Measurements from ENCODE around the gene PRSS56.
"Not testable (repeated sequence)": the region's sequence is repeated elsewhere in the genome, so short reads cannot be mapped to it uniquely, and the experiment has no call there.

The PRSS56 gene

GRCh38 chr2:232526372-232526941 is 6.3 kb downstream of the PRSS56 start:
- no peak for DNase-seq

GRCh38 chr2:232527905-232528470 is 7.8 kb downstream of the PRSS56 start:
- DNase-seq, result no peak

GRCh38 chr2:232528746-232529460 is 8.7 kb downstream of the PRSS56 start:
- DNase-seq, result peak in 1 of 6 experiments; percentile 9

DNA sequence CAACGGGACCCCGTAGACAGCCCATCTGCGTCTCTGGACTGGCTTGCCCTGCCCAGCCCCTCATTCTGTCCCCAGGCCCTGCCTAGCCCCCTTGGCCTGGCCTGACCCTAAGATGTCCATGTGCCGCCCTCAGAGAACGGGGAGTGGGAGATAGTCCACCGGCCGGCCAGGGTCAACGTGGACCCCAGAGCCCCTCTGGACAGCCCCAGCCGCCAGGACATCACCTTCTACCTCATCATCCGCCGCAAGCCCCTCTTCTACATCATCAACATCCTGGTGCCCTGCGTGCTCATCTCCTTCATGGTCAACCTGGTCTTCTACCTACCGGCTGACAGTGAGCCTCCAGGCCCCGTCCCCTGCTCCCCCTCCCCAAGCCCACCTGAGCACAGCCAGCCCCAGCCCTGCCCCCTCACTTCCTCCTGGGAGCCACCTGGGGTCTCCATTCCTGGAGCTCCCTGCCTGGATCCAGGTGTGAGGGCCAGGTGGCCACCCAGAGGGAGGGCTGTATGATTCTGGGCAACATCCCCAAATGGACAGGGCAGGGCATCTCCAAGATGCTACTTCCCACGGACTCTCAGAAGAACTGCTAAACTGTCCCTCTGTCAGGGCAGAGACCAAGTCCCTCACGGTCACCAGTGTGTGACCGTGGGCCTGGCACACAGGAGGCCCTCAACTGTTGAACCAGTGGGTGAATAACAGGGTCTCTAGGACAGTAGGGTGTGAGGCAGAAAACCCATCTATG is 9.8 kb downstream of the PRSS56 start:
- no peak for DNase-seq

DNA sequence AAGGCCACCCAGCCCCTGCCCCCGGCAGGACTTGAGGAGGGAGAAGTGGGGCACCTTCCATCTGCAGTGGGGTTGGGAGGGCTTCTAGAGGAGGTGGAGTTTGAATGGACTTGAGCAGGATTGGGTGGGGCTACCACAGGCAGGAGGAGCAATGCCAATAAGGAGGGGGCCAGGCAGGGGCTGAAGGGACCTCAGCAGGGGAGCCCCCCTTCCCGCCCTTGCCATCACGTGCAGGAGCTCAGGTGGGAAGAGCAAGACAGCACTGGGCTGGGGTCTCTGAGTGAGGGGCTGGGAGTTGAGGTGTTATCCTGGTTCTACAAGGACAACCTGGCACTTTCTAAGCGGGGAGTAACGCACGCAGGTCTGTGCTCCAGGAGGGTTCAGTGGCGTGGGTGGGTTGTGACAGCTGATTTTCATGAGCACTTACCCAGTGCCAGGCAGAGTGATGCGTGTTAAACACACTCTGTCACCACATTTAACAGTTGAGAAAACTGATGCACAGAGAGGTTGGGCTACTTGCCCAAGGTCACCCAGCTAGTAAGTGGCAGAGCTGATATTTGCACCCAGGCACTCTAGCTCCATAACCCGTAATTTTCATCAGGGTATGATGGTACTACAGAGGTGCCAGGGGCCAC is 10.6 kb downstream of the PRSS56 start:
- no peak for DNase-seq

- DNase-seq, result no peak
These were observed 12.2 kb downstream of the PRSS56 start for GRCh38 chr2:232532419-232532818.

GRCh38 chr2:232532821-232533220 is 12.6 kb downstream of the PRSS56 start:
- DNase-seq, result not testable (repeated sequence)

DNA sequence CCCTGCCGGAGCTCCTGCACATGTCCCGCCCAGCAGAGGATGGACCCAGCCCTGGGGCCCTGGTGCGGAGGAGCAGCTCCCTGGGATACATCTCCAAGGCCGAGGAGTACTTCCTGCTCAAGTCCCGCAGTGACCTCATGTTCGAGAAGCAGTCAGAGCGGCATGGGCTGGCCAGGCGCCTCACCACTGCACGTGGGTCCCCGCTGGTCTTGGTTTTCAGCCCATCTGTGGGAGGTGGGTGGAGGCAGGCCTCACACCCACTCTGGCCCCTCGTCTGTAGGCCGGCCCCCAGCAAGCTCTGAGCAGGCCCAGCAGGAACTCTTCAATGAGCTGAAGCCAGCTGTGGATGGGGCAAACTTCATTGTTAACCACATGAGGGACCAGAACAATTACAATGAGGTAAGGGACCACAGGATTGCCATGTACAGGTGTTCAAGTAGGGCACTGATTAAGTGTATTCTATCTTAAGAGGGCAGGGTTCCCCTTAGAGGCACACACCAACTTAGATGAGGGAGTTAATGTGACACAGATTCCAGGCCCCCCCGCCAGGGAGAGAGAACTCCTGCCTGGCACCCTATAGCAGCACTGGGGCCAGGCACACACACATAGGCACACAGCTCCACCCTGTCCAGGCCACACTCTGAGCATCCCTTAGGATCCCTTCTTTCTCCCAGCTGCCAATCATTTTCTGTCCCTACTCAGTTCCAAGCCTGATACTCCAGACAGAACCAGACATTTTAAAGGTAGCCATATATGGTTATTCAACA is 13.9 kb downstream of the PRSS56 start:
- DNase-seq, result no peak

- DNase-seq, result no peak
These were observed 14.9 kb downstream of the PRSS56 start for GRCh38 chr2:232534940-232535651.

GRCh38 chr2:232535761-232536530 is 15.8 kb downstream of the PRSS56 start:
- DNase-seq, result no peak

GRCh38 chr2:232537079-232537478 is 16.9 kb downstream of the PRSS56 start:
- no peak for DNase-seq

DNA sequence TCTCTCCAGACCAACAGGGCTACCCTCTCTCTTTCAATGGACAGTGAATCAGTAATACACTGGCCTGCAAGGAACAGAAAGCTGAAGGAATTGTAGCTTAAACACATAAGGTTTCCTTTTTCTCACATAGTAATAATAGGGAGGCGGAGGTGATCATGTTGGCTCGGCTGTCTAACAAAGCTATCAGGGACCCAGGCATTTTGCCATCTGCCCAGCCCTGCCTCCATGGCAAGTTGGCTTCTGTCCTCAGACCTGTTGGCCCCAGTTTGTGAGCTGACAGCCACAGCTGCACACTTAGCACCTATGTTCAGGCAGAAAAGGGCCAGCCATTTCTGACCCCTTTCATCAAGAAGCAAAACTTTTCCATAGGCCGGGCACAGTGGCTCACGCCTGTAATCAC is 17.3 kb downstream of the PRSS56 start:
- no peak for DNase-seq

GRCh38 chr2:232538671-232539070 is 18.5 kb downstream of the PRSS56 start:
- DNase-seq, result no peak

- DNase-seq, result no peak
These were observed 19.4 kb downstream of the PRSS56 start, which contains the start of gene CHRNG for GRCh38 chr2:232539298-232540231. CHRNG (plus strand) TSS chr2:232539692; CDS start chr2:232539748, 56 bp downstream.

DNA sequence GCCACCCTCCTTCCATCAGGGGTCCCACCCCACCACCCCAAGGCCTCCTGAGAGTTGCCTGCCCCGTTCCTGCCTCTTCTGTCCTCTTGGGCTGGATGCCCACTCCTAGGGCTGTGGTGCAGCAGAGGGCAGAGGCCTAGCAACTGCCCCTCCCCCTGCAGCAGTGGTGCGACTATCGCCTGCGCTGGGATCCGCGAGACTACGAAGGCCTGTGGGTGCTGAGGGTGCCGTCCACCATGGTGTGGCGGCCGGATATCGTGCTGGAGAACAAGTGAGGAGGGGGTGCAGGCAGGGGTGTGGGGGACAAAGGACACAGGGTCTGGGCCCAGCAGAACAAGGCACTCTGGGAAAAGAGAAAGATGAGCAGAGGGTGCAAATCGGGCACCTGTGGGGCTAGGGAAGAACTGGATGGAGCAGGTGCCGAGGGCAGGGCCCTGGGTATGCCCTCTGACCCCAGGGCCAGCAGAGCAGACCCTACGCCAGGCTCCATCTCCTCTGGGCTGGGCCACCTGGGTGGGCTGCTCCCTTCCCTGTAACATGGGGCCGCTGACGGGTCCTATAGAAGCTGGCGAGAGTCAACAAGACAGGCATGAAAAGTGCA is 20.4 kb downstream of the PRSS56 start:
- DNase-seq, result no peak

DNA sequence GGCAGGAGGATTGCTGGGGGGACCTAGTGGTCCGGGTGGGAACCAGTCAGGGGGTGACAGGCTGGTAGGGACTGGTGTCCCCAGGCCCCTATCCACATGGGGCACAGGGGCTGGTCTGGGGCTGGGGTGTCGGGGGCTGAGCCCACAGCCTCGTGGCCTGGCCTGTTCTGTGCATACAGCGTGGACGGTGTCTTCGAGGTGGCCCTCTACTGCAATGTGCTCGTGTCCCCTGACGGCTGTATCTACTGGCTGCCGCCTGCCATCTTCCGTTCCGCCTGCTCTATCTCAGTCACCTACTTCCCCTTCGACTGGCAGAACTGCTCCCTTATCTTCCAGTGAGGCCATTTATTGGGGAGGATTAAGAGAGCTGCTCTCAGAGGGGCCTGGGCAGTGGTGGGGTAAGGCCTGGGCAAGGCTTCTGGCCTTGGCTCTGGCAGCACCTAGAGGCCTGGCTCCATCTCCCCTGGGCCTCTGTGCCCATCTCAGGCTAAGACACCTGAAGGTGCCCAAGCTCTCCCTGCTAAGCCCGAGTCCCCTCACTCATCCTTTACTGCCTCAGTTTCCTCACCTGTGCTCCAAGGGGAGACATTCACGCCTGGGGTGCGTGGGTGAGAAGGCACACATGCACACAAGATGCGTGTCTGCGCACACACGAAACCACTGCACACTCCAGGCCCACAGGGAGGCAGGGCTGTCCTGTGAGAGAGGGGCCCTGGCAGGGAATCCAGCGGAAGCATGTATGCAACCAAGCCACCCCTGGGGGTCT is 21.2 kb downstream of the PRSS56 start:
- DNase-seq, result no peak

DNA sequence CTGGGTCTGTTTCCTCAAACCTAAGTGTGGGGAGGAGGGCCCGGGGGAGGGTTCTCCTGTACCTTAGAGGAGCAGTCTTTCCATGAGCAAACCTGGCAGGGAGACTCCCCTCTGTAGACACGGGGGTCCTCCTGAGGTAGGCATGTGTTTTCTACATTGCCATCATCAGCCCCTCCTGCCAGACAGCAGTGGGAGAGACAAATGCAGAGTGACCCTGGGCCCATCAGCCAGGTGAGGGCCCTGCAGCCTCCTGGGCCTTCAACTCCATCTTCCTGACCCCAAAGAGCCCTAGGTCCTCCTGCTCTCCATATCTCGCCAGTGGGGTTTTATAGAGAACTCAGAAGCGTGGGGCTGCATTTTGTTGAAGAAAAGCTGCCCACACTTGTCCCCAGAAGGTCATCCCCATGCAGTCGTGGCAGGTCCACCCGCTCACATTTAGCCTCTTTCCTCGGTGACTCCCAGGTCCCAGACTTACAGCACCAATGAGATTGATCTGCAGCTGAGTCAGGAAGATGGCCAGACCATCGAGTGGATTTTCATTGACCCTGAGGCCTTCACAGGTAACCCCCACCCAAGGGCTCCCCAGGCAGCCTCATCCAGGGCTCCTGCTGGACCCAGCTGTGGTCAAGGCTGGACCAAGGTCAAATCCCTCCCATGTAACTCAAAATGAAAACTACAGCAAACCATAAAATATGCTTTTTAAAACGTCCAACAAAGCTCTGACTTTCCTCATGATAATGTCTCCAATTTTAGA is 21.9 kb downstream of the PRSS56 start:
- DNase-seq, result no peak
